ENCODE data around the gene PRMT1. TPM values are rescaled to one million over a fixed set of nuclear protein-coding genes. Genes with fewer than 3 reads are reported as not detected.

Gene PRMT1
- polyA plus RNA-seq, 1 donor from 2014 or later = 610 TPM

DNA sequence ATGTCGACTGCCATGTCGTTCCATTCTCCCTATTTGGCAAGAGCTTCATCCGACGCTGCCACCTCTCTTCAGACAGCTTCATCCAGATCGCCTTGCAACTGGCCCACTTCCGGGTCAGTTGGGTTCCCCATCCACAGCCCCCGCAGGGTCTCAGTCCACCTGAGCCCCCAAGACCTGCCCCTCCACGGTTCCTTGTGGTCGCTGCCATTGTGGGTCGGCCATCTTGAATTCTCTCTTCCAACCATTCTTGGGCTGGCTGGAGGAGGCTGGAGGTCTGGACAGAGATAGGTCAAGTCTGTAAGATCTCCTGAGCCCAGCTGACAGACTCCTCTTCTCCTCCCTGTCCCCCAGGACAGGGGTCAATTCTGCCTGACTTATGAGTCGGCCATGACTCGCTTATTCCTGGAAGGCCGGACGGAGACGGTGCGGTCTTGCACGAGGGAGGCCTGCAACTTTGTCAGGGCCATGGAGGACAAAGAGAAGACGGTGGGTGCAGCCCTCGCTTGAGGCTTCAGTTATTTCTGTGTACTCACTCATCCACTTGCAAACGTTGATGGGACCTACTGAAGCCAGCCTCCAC lies 33.4 kb downstream of the PRMT1 start:
- no peaks in the 10 kb centered on the region for H3F3A ChIP-seq (ENCODE audit: insufficient read depth, low read length, poor library complexity, severe bottlenecking)
- H3K4me2 ChIP-seq (ENCODE audit: low read length) = no peak overlapping the region
- TF ChIP-seq RAD21 (conservative IDR thresholded peaks at IDR 0.05) = no peak
- TF ChIP-seq MXI1 (conservative IDR thresholded peaks at IDR 0.05; ENCODE audit: poor library complexity, severe bottlenecking) = no peak
- TF ChIP-seq SMC3 (conservative IDR thresholded peaks at IDR 0.05; ENCODE audit: poor library complexity) = no peak
- no peak for TF ChIP-seq EP300 (conservative IDR thresholded peaks at IDR 0.05; ENCODE audit: poor library complexity, severe bottlenecking)
- no peak for TF ChIP-seq EZH2 (IDR thresholded peaks at IDR 0.05; ENCODE audit: borderline replicate concordance, insufficient read depth, low read length, poor library complexity, severe bottlenecking)
- TF ChIP-seq, protein P1, sequence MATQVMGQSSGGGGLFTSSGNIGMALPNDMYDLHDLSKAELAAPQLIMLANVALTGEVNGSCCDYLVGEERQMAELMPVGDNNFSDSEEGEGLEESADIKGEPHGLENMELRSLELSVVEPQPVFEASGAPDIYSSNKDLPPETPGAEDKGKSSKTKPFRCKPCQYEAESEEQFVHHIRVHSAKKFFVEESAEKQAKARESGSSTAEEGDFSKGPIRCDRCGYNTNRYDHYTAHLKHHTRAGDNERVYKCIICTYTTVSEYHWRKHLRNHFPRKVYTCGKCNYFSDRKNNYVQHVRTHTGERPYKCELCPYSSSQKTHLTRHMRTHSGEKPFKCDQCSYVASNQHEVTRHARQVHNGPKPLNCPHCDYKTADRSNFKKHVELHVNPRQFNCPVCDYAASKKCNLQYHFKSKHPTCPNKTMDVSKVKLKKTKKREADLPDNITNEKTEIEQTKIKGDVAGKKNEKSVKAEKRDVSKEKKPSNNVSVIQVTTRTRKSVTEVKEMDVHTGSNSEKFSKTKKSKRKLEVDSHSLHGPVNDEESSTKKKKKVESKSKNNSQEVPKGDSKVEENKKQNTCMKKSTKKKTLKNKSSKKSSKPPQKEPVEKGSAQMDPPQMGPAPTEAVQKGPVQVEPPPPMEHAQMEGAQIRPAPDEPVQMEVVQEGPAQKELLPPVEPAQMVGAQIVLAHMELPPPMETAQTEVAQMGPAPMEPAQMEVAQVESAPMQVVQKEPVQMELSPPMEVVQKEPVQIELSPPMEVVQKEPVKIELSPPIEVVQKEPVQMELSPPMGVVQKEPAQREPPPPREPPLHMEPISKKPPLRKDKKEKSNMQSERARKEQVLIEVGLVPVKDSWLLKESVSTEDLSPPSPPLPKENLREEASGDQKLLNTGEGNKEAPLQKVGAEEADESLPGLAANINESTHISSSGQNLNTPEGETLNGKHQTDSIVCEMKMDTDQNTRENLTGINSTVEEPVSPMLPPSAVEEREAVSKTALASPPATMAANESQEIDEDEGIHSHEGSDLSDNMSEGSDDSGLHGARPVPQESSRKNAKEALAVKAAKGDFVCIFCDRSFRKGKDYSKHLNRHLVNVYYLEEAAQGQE (IDR thresholded peaks at IDR 0.05; ENCODE audit: borderline replicate concordance) = no peak
- TF ChIP-seq POLR2AphosphoS5 (IDR thresholded peaks at IDR 0.05) = no peak
- TF ChIP-seq, protein P2, sequence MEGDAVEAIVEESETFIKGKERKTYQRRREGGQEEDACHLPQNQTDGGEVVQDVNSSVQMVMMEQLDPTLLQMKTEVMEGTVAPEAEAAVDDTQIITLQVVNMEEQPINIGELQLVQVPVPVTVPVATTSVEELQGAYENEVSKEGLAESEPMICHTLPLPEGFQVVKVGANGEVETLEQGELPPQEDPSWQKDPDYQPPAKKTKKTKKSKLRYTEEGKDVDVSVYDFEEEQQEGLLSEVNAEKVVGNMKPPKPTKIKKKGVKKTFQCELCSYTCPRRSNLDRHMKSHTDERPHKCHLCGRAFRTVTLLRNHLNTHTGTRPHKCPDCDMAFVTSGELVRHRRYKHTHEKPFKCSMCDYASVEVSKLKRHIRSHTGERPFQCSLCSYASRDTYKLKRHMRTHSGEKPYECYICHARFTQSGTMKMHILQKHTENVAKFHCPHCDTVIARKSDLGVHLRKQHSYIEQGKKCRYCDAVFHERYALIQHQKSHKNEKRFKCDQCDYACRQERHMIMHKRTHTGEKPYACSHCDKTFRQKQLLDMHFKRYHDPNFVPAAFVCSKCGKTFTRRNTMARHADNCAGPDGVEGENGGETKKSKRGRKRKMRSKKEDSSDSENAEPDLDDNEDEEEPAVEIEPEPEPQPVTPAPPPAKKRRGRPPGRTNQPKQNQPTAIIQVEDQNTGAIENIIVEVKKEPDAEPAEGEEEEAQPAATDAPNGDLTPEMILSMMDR (IDR thresholded peaks at IDR 0.05; ENCODE audit: poor library complexity, severe bottlenecking) = no peak
- TF ChIP-seq TAF1 (IDR thresholded peaks at IDR 0.05; ENCODE audit: low read depth) = no peak
- H2AFZ ChIP-seq (ENCODE audit: low read depth, low read length) = no peak overlapping the region
- no peak overlapping the region for H3K27ac ChIP-seq (ENCODE audit: low read length)
- no peaks in the 10 kb centered on the region for H3K27me3 ChIP-seq (ENCODE audit: insufficient read depth, low read depth, low read length)
- no peaks in the 10 kb centered on the region for H3K9me3 ChIP-seq (ENCODE audit: low read length)
- peaks cover 10% of the 10 kb centered on the region for H3K36me3 ChIP-seq (ENCODE audit: insufficient read depth, low read length)
- no peak overlapping the region for H3K4me3 ChIP-seq (ENCODE audit: low read length)
- no peak overlapping the region for H3K9ac ChIP-seq (ENCODE audit: low read length)
- no peaks in the 10 kb centered on the region for H4K20me1 ChIP-seq (ENCODE audit: insufficient read depth)
- H3K9me2 ChIP-seq (ENCODE audit: insufficient read depth, low read length) = no peaks in the 10 kb centered on the region
- no peaks in the 10 kb centered on the region for H3K79me2 ChIP-seq (replicated peaks; ENCODE audit: insufficient read depth, low read length)

DNA sequence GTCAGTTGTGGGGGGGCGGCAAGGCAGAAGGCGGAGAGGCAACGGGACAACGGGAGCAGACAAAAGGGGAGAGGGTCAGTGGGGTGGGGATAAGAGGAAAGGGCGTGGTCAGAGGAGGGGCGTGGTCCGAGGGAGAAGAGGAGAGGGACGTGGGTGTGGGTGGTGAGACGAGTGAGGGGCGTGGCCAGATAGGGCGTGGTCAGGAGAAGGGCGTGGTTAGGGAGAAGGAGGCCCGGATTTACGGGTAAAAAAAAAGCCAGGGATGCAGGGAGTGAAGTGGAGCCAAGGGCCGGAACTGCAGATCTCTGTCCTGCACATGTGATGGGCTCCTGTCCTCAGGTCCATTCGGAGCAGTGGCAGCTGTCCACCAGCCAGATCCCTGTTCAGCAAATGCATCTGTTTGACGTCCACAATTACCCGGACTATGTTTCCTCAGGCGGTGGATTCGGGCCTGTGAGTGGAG lies 35.4 kb downstream of the PRMT1 start:
- Histone ChIP-seq H3K9me3 (ENCODE audit: low read length) (no peaks in the 10 kb centered on the region), H3K9ac (ENCODE audit: low read length) (no peak overlapping the region), H3K9me2 (ENCODE audit: insufficient read depth, low read length) (no peaks in the 10 kb centered on the region), H3K27me3 (ENCODE audit: insufficient read depth, low read depth, low read length) (no peaks in the 10 kb centered on the region), H3K36me3 (ENCODE audit: insufficient read depth, low read length) (peaks cover 4% of the 10 kb centered on the region), H3K4me2 (ENCODE audit: low read length) (no peak overlapping the region), H3K4me3 (ENCODE audit: low read length) (no peak overlapping the region), H3F3A (ENCODE audit: insufficient read depth, low read length, poor library complexity, severe bottlenecking) (no peaks in the 10 kb centered on the region), H3K27ac (ENCODE audit: low read length) (no peak overlapping the region), H3K79me2 (replicated peaks; ENCODE audit: insufficient read depth, low read length) (no peaks in the 10 kb centered on the region), H4K20me1 (ENCODE audit: insufficient read depth) (no peaks in the 10 kb centered on the region), H2AFZ (ENCODE audit: low read depth, low read length) (no peak overlapping the region)
- TF ChIP-seq MXI1 (conservative IDR thresholded peaks at IDR 0.05; ENCODE audit: poor library complexity, severe bottlenecking) = no peak
